Astrocyte of the spinal cord (primary cell): ENCODE results near the gene ZNF117.

ENCODE experiments used
- DNase-seq: peaks from one replicate; pipeline ENCODE4 v3.0.0; 2011; ENCODE audit warnings: low read depth, low spot score
- H3K4me3 ChIP-seq: 2 replicates; pipeline ENCODE4 v1.5.1; 2011; ENCODE audit warnings: low read depth, mild to moderate bottlenecking, low read length, moderate library complexity
- in situ Hi-C: cut with HindIII; loops from 2 replicates; pipeline ENCODE4 v1.10.0; 2017; ENCODE audit warnings: low sequenced_read_pairs
- TF ChIP-seq, protein P1 (sequence below): IDR thresholded peaks from 2 replicates; pipeline ENCODE4 v1.5.1; 2012; ENCODE audit warnings: low read depth, mild to moderate bottlenecking, low read length, inconsistent platforms

The ZNF117 gene

DNA sequence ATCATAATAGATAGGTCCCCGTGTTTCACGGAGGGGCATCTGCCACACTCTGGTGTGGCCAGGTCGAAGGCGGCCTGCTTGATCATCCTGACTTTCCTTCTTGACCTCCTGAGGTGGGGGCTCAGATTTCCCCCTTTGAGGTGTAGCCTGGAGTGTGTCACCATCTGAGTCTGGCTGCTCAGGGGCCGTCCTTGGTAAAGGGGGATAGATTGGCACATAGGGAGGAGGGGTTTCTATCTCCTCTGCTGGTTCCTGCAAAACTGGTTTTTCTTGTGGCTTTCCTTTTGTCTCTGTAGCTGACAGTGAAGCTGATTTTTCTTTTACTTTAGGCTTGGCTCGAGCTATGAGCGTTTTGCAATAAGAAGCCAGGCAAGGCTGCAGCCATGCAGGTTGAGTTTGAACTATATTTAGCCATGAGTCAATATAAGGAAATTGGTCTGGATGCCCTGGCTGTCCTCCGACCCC, 7.1 kb upstream of the ZNF117 start:
- in situ Hi-C loops = no loop called here
- TF ChIP-seq, protein P1, sequence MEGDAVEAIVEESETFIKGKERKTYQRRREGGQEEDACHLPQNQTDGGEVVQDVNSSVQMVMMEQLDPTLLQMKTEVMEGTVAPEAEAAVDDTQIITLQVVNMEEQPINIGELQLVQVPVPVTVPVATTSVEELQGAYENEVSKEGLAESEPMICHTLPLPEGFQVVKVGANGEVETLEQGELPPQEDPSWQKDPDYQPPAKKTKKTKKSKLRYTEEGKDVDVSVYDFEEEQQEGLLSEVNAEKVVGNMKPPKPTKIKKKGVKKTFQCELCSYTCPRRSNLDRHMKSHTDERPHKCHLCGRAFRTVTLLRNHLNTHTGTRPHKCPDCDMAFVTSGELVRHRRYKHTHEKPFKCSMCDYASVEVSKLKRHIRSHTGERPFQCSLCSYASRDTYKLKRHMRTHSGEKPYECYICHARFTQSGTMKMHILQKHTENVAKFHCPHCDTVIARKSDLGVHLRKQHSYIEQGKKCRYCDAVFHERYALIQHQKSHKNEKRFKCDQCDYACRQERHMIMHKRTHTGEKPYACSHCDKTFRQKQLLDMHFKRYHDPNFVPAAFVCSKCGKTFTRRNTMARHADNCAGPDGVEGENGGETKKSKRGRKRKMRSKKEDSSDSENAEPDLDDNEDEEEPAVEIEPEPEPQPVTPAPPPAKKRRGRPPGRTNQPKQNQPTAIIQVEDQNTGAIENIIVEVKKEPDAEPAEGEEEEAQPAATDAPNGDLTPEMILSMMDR = no peak
- DNase-seq = no peak
- H3K4me3 ChIP-seq = no peak overlapping the region

DNA sequence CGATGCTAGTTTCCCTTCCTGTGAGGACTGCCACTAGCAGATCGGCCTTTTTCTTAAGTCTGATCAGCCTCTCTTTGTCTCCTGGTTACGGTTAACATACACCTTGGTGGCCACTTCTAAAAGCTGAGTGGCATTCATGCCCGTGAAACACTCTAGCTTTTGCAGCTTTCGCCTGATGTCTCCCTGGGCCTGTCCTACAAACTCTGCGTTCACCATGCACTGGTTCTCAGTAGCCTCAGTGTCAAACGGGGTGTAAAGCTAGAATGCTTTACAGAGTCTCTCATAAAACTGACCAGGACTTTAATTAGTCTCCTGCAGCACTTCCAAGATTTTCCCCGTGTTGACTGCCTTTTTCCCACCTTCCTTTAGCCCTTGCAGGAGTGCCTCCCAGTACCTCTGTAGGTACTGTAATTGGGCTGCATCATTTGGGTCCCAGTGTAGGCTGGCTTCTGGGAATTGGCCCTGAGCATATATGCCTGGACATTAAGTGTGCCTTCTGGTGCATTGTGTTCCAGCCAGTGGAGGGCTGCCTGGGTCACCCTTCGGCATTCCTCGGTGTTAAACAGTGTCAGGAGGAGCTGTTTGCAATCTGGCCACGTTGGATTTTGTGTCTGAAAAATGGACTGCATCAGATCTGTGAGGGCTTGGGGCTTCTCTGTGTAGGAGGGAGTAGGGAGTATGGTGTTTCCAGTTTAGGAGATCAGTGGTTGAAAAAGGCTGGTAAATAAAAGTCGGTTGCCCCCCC, 6.5 kb upstream of the ZNF117 start:
- in situ Hi-C loops = no loop called here
- DNase-seq = no peak
- TF ChIP-seq, protein P1 = no peak
- no peak overlapping the region for H3K4me3 ChIP-seq

DNA sequence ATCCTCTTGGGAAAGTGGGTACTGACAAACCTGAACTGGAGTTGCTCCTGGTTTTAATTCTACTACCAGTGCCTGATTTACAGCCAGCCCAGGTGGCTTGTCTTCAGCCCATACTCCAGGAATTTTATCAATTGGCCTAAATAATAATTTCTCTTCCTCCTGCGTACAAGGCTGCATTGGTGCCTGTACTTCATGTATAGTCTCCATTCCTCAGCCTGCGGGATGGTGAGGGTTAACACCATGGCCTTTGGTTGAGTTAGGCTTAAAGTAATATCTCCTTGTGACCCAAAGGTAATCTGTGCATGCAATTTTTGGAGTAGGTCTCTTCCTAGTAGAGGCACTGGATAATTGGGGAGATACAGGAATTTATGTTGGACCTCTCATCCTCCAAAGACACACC, 5.5 kb upstream of the ZNF117 start:
- no peak for DNase-seq
- TF ChIP-seq, protein P1 = no peak
- in situ Hi-C loops = no loop called here
- H3K4me3 ChIP-seq = no peak overlapping the region

DNA sequence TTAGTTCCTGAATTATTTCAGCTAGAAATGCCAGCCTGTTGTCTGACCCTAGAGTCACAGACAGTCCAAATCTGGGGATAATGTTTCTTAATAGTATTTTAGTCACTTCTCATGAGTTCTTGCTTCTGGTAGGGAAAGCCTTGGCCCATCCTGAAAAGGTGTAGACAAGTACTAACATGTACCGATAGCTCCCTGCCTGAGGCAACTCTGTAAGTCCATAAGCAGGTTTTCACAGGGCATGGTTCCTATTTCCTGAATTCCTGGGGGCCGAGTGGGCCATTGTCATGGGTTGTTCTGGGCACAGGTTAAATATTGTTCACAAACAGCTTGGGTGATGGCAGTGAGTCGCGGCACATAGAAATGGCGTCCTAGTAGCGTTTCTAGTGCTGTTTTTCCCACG, 3.1 kb upstream of the ZNF117 start:
- no peak overlapping the region for H3K4me3 ChIP-seq
- no peak for DNase-seq
- in situ Hi-C loops = no loop called here
- TF ChIP-seq, protein P1 = no peak

DNA sequence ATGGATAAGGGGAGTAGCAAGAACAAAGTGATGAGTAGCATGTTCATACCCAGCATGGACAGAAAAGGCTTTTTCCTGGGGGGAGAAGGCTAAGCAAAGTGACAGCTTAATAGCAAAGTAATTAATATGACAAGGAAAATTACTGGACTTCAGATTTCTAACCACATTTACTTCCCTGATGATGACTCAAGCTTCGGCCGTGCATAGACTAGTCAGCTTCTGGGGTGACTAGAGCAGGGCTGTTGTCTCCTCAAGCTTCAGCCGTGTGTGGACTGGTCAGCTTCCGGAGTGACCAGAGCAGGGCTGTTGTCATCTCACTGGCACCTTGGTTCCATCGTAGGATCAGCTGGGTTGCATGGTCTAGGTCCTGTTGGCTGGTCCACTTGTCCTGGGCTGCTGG, 2.1 kb upstream of the ZNF117 start:
- DNase-seq = no peak
- H3K4me3 ChIP-seq = no peak overlapping the region
- TF ChIP-seq, protein P1 = no peak
- in situ Hi-C loops = no loop called here

DNA sequence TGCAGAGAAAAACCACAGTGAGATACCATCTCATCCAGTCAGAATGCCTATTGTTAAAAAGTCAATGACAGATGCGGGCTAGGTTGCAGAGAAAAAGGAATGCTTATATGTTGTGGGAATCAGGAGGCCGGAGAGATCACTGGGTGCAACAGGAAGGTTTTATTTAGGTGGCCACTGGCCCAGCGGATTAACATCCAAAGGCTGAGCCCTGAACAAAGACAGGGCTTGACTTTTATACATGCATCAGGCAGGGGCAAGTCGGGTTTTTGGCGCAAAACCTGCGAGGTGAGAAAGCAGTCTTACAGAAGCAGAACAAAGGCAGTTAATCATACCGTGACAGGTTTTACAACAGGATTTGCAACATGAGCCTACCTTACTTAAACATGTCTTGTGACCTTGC, 620 bp downstream of the ZNF117 start:
- DNase-seq = no peak
- TF ChIP-seq, protein P1 = no peak
- H3K4me3 ChIP-seq = no peak overlapping the region
- in situ Hi-C loops = no loop called here
